ENCODE data around the gene PSMD6. TPM values are rescaled to one million over a fixed set of nuclear protein-coding genes. Genes with fewer than 3 reads are reported as not detected.

Gene PSMD6
- total RNA-seq, 1 donor from 2014 or later, result 78.3 TPM

- H3K27ac ChIP-seq (replicated peaks), result no peak overlapping the region
- DNase-seq, result no peak
- no peak overlapping the region for H3K4me3 ChIP-seq
- intact Hi-C loops (cut with micrococcal nuclease), result no loop called here
- H3K9me3 ChIP-seq (replicated peaks), result peaks cover 7% of the 10 kb centered on the region
- no peak for TF ChIP-seq CTCF (IDR thresholded peaks at IDR 0.05; ENCODE audit: borderline replicate concordance)
- H3K36me3 ChIP-seq, result no peaks in the 10 kb centered on the region
- H3K4me1 ChIP-seq, result peaks cover 7% of the 10 kb centered on the region
- H3K27me3 ChIP-seq (ENCODE audit: low read depth), result peaks cover 25% of the 10 kb centered on the region
Measured at GRCh38 chr3:64029287-64029686, 6.0 kb upstream of the PSMD6 start.

GRCh38 chr3:64028754-64029153, 5.5 kb upstream of the PSMD6 start:
- H3K9me3 ChIP-seq (replicated peaks), result peaks cover 2% of the 10 kb centered on the region
- H3K27ac ChIP-seq (replicated peaks), result no peak overlapping the region
- H3K4me1 ChIP-seq, result peaks cover 11% of the 10 kb centered on the region
- no peaks in the 10 kb centered on the region for H3K36me3 ChIP-seq
- H3K4me3 ChIP-seq, result no peak overlapping the region
- intact Hi-C loops (cut with micrococcal nuclease), result loop anchor here (1.0 kb wide), 1 partner anchor 372 kb away; no protein-coding TSS in a partner anchor
- DNase-seq, result no peak
- peaks cover 25% of the 10 kb centered on the region for H3K27me3 ChIP-seq (ENCODE audit: low read depth)
- TF ChIP-seq CTCF (IDR thresholded peaks at IDR 0.05; ENCODE audit: borderline replicate concordance), result no peak

GRCh38 chr3:64027658-64028057, 4.4 kb upstream of the PSMD6 start:
- DNase-seq, result no peak
- intact Hi-C loops (cut with micrococcal nuclease), result loop anchor here (1.0 kb wide), 1 partner anchor 373 kb away; no protein-coding TSS in a partner anchor

GRCh38 chr3:64026346-64026745, 3.1 kb upstream of the PSMD6 start:
- no peaks in the 10 kb centered on the region for H3K9me3 ChIP-seq (replicated peaks)
- no peak overlapping the region for H3K27ac ChIP-seq (replicated peaks)
- H3K36me3 ChIP-seq, result peaks cover 5% of the 10 kb centered on the region
- no peak for TF ChIP-seq CTCF (IDR thresholded peaks at IDR 0.05; ENCODE audit: borderline replicate concordance)
- H3K27me3 ChIP-seq (ENCODE audit: low read depth), result peaks cover 25% of the 10 kb centered on the region
- intact Hi-C loops (cut with micrococcal nuclease), result no loop called here
- no peak overlapping the region for H3K4me3 ChIP-seq
- DNase-seq, result no peak
- peaks cover 33% of the 10 kb centered on the region for H3K4me1 ChIP-seq

More at GRCh38 chr3:64027658-64028057, 4.4 kb upstream of the PSMD6 start:
- no peak overlapping the region for H3K27ac ChIP-seq (replicated peaks)
- no peaks in the 10 kb centered on the region for H3K9me3 ChIP-seq (replicated peaks)
- no peak overlapping the region for H3K4me3 ChIP-seq
- peaks cover 20% of the 10 kb centered on the region for H3K4me1 ChIP-seq
- H3K27me3 ChIP-seq (ENCODE audit: low read depth), result peaks cover 25% of the 10 kb centered on the region
- no peak for TF ChIP-seq CTCF (IDR thresholded peaks at IDR 0.05; ENCODE audit: borderline replicate concordance)
- no peaks in the 10 kb centered on the region for H3K36me3 ChIP-seq

GRCh38 chr3:64023861-64024223, 548 bp upstream of the PSMD6 start:
- no peak for DNase-seq
- H3K4me3 ChIP-seq, result peak overlapping the region; percentile 94
- peaks cover 43% of the 10 kb centered on the region for H3K4me1 ChIP-seq
- H3K27me3 ChIP-seq (ENCODE audit: low read depth), result peaks cover 12% of the 10 kb centered on the region
- H3K36me3 ChIP-seq, result peaks cover 29% of the 10 kb centered on the region
- H3K27ac ChIP-seq (replicated peaks), result peak overlapping the region; percentile 84
- H3K9me3 ChIP-seq (replicated peaks), result no peaks in the 10 kb centered on the region
- no peak for TF ChIP-seq CTCF (IDR thresholded peaks at IDR 0.05; ENCODE audit: borderline replicate concordance)
- intact Hi-C loops (cut with micrococcal nuclease), result no loop called here

All from left ventricle myocardium inferior (tissue), 1 donor.